ENCODE results near the gene ALOX15B. TPM values are rescaled to one million over a fixed set of nuclear protein-coding genes. Genes with fewer than 3 reads are reported as not detected.
"Not testable (repeated sequence)": the region's sequence is repeated elsewhere in the genome, so short reads cannot be mapped to it uniquely, and the experiment has no call there.

The ALOX15B gene
- total RNA-seq, 4 donors from 2014 or later: 0.15 to 1.0 (median 0.69) TPM

DNA sequence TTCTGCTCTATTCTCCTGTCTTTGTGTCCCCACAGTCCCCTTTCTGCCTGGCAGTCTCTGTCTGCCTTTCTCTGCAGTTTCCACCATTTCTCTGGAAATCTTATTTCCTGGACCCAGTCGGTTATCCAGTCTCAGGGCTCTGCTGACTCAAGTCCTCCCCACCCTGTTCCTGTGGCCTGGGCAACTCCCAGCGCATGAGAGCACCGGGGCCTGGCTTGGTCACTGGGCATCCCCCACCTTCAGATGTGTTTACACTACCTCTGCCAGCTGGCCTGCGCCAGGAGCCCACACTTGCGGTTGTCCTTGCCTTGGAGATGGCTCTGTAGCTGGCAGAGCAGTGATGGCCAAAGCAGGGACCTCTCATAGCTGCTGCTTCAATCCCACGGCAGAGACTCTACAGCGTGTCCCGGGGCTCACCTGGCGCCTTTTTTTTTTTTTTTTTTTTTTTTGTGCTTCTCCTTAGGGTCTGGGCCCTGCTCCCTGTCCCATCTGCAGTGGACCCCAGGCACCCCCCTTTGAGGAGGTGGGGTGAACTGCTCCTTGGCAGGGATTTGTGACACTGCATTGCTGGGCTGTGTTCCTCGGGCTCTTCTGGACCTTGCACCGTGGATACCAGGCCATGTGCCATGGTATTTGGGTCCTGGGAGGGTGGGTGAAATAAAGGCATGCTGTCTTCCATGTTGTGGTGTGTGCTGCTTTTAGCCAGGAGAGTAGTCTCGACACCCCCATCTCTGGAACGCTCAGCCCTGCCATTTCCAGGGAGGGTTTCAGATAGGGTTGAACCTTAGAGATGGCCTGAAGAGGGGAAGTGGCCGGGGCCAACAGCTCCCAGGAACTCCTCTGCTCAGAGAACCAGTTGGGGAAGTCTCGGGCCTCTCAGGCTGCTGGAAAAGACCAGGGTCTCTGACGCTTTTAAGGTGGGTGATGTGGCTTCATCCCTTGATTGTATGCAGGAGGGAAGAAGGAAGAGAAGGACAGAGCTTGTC lies 18.9 kb upstream of the ALOX15B start:
- in situ Hi-C loops (cut with MboI; ENCODE audit: low sequenced_read_pairs in 4 of 4): no loop called here
- DNase-seq: no peak
- ATAC-seq: no peak
- no peaks in the 10 kb centered on the region for H3K36me3 ChIP-seq
- intact Hi-C loops (cut with DNase I; ENCODE audit: low total_unique reads): no loop called here
- TF ChIP-seq, protein P1, sequence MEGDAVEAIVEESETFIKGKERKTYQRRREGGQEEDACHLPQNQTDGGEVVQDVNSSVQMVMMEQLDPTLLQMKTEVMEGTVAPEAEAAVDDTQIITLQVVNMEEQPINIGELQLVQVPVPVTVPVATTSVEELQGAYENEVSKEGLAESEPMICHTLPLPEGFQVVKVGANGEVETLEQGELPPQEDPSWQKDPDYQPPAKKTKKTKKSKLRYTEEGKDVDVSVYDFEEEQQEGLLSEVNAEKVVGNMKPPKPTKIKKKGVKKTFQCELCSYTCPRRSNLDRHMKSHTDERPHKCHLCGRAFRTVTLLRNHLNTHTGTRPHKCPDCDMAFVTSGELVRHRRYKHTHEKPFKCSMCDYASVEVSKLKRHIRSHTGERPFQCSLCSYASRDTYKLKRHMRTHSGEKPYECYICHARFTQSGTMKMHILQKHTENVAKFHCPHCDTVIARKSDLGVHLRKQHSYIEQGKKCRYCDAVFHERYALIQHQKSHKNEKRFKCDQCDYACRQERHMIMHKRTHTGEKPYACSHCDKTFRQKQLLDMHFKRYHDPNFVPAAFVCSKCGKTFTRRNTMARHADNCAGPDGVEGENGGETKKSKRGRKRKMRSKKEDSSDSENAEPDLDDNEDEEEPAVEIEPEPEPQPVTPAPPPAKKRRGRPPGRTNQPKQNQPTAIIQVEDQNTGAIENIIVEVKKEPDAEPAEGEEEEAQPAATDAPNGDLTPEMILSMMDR (IDR thresholded peaks at IDR 0.05 in 4 of 5, conservative IDR thresholded peaks at IDR 0.05 in 1 of 5): no peak
- TF ChIP-seq POLR2A (IDR thresholded peaks at IDR 0.05): no peak
- H3K4me3 ChIP-seq: no peak overlapping the region
- peaks cover 8% of the 10 kb centered on the region in 2 donors for H3K4me1 ChIP-seq
- H3K27ac ChIP-seq: no peak overlapping the region
- H3K9me3 ChIP-seq: no peaks in the 10 kb centered on the region
- peaks cover 15 to 20% (median 18%) of the 10 kb centered on the region in 3 donors for H3K27me3 ChIP-seq

DNA sequence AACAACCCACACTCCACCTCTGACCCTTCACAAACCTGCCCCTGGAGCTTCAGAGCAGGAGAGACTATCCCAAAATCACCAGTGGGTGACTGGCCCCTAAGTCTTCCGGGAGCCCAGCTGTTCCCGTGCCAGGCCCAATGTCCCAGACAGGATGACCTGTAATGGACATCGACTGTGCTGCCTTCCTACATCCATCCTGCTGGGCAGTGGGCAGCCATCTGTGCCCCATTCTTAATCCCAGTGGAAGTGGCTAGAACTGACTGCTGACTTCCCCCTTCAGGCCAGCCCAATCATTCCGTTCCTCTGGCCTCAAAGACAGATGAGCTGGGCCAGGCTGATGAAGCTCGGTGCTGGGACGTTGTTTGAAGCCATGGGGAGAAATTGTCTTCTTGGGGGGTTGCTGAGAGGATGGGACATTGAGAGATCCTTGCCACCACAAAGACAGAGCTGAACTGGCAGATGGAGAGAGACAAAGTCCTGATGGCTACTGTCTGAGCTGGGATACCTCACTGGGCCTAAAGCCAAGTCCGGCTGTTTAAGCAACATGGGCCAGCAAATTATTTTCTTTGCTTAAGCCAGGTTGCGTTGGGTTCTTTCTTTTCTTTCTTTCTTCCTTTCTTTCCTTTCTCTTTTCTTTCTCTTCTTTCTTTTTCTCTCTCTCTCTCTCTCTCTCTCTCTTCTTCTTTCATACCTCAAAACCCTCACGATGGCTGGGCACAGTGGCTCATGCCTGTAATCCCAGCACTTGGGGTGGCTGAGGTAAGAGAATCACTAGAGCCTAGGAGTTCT lies 17.9 kb upstream of the ALOX15B start:
- intact Hi-C loops (cut with DNase I; ENCODE audit: low total_unique reads): no loop called here
- DNase-seq: no peak

DNA sequence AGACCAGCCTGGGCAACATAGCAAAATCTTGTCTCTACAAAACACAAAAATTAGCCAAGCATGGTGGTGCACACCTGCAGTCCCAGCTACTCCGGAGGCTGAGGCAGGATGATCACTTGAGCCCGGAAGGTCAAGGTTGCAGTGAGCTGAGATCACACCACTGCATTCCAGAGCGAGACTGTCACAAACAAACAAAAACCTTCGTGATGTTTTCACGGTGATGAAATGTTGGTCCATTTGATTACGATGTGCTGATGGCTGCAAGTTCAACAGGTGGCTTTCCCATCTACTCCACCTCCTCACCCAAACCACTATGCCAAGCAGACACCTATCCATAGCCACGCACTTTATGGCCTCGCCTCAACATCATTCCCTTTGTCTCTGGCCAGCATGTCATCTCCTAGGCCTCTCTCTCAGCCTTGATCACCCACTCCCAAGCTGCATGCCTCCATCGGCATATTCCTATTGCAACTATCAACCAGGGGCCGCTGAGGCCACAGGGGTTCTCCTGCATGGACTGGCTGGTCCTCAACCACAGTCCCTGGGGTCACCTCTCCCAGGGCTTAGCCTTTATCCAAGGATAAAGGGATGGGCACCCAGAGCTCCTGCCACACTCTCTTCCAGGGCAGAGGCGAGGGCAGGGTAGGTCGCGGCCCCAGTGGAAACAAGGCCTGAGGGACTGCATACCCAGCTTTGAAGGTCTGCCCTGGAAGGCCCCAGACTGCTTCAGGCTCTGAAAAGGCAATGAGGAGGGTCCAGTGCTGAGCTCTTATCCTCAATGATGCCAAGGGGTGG lies 17.1 kb upstream of the ALOX15B start:
- intact Hi-C loops (cut with DNase I; ENCODE audit: low total_unique reads): no loop called here
- H3K27me3 ChIP-seq: peaks cover 0 to 5% (median 2%) of the 10 kb centered on the region in 3 donors
- H3K4me3 ChIP-seq: no peak overlapping the region
- no peak for TF ChIP-seq POLR2A (IDR thresholded peaks at IDR 0.05)
- TF ChIP-seq, protein P1 (IDR thresholded peaks at IDR 0.05 in 4 of 5, conservative IDR thresholded peaks at IDR 0.05 in 1 of 5): no peak
- H3K9me3 ChIP-seq: no peaks in the 10 kb centered on the region
- in situ Hi-C loops (cut with MboI; ENCODE audit: low sequenced_read_pairs in 4 of 4): no loop called here
- no peaks in the 10 kb centered on the region for H3K4me1 ChIP-seq
- DNase-seq (no peak), ATAC-seq (no peak)
- H3K27ac ChIP-seq: no peak overlapping the region
- no peaks in the 10 kb centered on the region for H3K36me3 ChIP-seq

More for the DNA sequence above, 17.9 kb upstream of the ALOX15B start:
- Histone ChIP-seq H3K4me1 (peaks cover 5 to 7% of the 10 kb centered on the region in 2 donors), H3K9me3 (no peaks in the 10 kb centered on the region), H3K27me3 (peaks cover 5 to 12% (median 10%) of the 10 kb centered on the region in 3 donors), H3K27ac (no peak overlapping the region), H3K36me3 (no peaks in the 10 kb centered on the region), H3K4me3 (no peak overlapping the region)
- TF ChIP-seq POLR2A (IDR thresholded peaks at IDR 0.05): no peak
- TF ChIP-seq, protein P1 (IDR thresholded peaks at IDR 0.05 in 4 of 5, conservative IDR thresholded peaks at IDR 0.05 in 1 of 5): no peak
- ATAC-seq: no peak
- in situ Hi-C loops (cut with MboI; ENCODE audit: low sequenced_read_pairs in 4 of 4): no loop called here

DNA sequence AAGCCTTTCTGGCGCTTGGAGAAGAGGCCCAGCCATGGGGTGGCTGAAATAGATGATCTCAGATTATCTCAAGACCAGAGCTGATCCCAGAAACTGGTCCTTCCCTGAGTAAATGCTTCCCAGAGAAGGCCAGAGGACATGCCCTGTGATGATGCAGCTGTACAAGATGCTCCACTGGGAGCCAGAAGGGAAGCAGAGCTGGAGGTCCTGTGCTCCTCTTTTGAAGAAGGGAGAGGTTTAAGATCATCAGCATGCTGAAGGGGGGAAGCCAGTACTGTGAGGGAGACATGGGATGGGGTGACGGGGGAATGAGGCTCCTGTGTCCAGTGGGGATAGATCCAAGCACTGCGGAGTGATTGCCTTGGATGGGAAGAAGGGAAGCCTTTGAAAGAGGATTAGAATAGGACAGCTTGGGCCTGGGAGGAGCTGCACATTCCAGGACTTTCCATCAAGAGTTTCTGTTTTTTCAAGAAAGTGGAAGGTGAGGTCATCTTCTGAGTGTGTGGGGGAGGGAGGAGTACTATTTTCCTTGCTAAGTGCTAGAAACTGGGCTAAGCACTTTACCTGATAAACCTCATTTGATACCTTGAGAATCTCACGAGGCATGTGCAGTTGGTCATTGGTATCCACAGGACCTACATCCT lies 16.4 kb upstream of the ALOX15B start:
- H3K27ac ChIP-seq: peak overlapping the region in 1 of 4 donors; percentile 2
- H3K9me3 ChIP-seq: no peaks in the 10 kb centered on the region
- no peaks in the 10 kb centered on the region for H3K36me3 ChIP-seq
- intact Hi-C loops (cut with DNase I; ENCODE audit: low total_unique reads) (no loop called here), in situ Hi-C loops (cut with MboI; ENCODE audit: low sequenced_read_pairs in 4 of 4) (no loop called here)
- H3K27me3 ChIP-seq: peaks cover 0 to 3% (median under 1%) of the 10 kb centered on the region in 3 donors
- DNase-seq (no peak), ATAC-seq (no peak)
- no peak overlapping the region for H3K4me3 ChIP-seq
- TF ChIP-seq POLR2A (IDR thresholded peaks at IDR 0.05): no peak
- TF ChIP-seq, protein P1 (IDR thresholded peaks at IDR 0.05 in 4 of 5, conservative IDR thresholded peaks at IDR 0.05 in 1 of 5): no peak
- H3K4me1 ChIP-seq: no peaks in the 10 kb centered on the region

DNA sequence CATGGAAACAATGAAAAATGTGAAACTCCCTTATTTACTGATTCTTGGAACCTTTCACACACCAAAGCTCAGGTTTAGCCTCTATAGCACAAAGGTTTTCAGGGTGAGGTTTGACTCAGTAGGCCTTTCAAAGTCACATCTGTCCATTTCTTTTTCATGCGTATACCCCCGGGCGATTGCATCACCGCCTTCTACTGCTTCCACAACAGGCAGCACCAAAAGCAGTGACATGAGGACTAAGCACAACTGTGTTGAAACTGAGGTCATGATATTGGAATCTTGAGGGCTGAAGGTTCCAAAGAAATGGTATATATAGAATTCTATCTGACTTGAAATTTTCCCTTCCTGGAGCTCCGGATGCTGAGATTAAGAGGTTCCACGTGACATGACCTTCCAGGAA lies 14.7 kb upstream of the ALOX15B start:
- DNase-seq; intact Hi-C loops (cut with DNase I; ENCODE audit: low total_unique reads); H3K4me3 ChIP-seq; in situ Hi-C loops (cut with MboI; ENCODE audit: low sequenced_read_pairs in 4 of 4); H3K9me3 ChIP-seq; H3K36me3 ChIP-seq; ATAC-seq; H3K4me1 ChIP-seq: not testable (repeated sequence)
- peak overlapping the region in 1 of 4 donors; percentile 22 for H3K27ac ChIP-seq
- H3K27me3 ChIP-seq: peaks cover 6 to 12% (median 7%) of the 10 kb centered on the region in 3 donors

Measured in gastrocnemius medialis (tissue), 4 donors.